ENCODE results near the gene HLCS.

Gene HLCS

GRCh38 chr21:36866419-36866818 lies 100.0 kb downstream of the HLCS start:
- no peaks in the 10 kb centered on the region for H3K36me3 ChIP-seq (ENCODE audit: insufficient read depth, low read length)
- H3K4me1 ChIP-seq (ENCODE audit: insufficient read depth, low read length): peaks cover 5% of the 10 kb centered on the region
- H2AFZ ChIP-seq (ENCODE audit: low read depth, low read length): no peak overlapping the region
- no peaks in the 10 kb centered on the region for H3K27me3 ChIP-seq (ENCODE audit: insufficient read depth, low read length)
- peaks cover 2% of the 10 kb centered on the region for H3K9me3 ChIP-seq (ENCODE audit: low read length)
- H3K4me3 ChIP-seq (ENCODE audit: low read length): no peak overlapping the region

DNA sequence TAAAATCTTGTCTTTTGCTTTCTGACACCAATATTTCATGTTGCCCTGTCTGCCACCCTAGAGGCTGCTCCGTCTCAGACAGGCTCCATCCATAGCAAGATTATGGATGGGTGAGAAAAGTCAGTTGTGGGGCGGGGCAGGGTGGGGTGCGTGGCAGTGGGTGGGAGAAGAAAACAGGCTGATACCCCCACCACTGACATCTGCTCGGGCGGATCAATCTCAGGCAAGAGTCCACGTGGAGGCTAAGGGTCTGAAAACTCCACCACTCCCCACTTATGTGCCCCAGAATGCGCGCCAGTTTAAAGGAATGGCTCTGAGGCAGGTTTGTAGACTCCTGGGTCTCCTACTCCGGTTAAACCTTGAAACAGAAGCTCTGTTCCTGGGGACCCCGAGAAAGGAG lies 101.5 kb downstream of the HLCS start:
- Histone ChIP-seq H3K4me1 (ENCODE audit: insufficient read depth, low read length) (peaks cover 5% of the 10 kb centered on the region), H3K36me3 (ENCODE audit: insufficient read depth, low read length) (no peaks in the 10 kb centered on the region), H2AFZ (ENCODE audit: low read depth, low read length) (no peak overlapping the region), H3K27me3 (ENCODE audit: insufficient read depth, low read length) (no peaks in the 10 kb centered on the region), H3K4me3 (ENCODE audit: low read length) (no peak overlapping the region), H3K9me3 (ENCODE audit: low read length) (peaks cover 2% of the 10 kb centered on the region)

GRCh38 chr21:36863260-36863659 lies 103.2 kb downstream of the HLCS start:
- Histone ChIP-seq H3K36me3 (ENCODE audit: insufficient read depth, low read length) (no peaks in the 10 kb centered on the region), H3K27me3 (ENCODE audit: insufficient read depth, low read length) (no peaks in the 10 kb centered on the region), H3K4me1 (ENCODE audit: insufficient read depth, low read length) (peaks cover 5% of the 10 kb centered on the region), H3K4me3 (ENCODE audit: low read length) (no peak overlapping the region), H3K9me3 (ENCODE audit: low read length) (no peaks in the 10 kb centered on the region), H2AFZ (ENCODE audit: low read depth, low read length) (no peak overlapping the region)

DNA sequence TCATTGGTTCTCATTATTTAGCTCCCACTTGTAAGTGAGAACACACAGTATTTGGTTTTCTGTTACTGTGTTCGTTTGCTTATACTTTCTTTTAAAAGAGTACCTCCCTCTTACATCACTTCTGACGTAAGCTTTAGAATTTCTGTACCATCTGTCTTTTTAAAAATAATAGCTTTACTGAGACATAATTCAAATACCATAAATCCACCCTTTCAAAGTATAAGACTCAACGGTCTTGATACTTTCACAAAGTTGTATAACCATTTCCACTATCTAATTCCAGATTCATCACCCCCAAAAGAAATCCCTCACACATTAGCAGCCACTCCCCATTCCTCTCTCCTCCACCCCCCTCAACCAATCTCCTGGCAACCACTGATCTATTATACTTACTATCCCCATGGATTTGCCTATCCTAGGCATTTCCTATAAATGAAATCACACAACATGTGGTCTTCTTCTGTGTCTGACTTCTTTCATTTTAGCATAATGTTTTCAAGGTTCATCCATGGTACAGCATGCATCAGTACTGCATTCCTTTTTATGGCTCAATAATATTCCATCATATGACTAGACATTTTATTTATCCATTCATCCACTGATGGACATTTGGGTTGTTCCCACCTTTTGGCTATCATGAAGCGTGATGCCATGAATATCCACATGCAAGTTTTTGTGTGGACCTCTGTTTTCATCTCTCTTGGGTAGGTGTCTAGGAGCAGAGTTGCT lies 104.7 kb downstream of the HLCS start:
- H3K4me1 ChIP-seq (ENCODE audit: insufficient read depth, low read length): peaks cover 5% of the 10 kb centered on the region
- H3K9me3 ChIP-seq (ENCODE audit: low read length): no peaks in the 10 kb centered on the region
- no peaks in the 10 kb centered on the region for H3K27me3 ChIP-seq (ENCODE audit: insufficient read depth, low read length)
- H3K4me3 ChIP-seq (ENCODE audit: low read length): no peak overlapping the region
- H2AFZ ChIP-seq (ENCODE audit: low read depth, low read length): no peak overlapping the region
- H3K36me3 ChIP-seq (ENCODE audit: insufficient read depth, low read length): no peaks in the 10 kb centered on the region

- Histone ChIP-seq H2AFZ (ENCODE audit: low read depth, low read length) (no peak overlapping the region), H3K36me3 (ENCODE audit: insufficient read depth, low read length) (no peaks in the 10 kb centered on the region), H3K9me3 (ENCODE audit: low read length) (no peaks in the 10 kb centered on the region), H3K27me3 (ENCODE audit: insufficient read depth, low read length) (no peaks in the 10 kb centered on the region), H3K4me3 (ENCODE audit: low read length) (no peak overlapping the region), H3K4me1 (ENCODE audit: insufficient read depth, low read length) (peaks cover 5% of the 10 kb centered on the region)
These were observed 105.5 kb downstream of the HLCS start for GRCh38 chr21:36860736-36861594.

DNA sequence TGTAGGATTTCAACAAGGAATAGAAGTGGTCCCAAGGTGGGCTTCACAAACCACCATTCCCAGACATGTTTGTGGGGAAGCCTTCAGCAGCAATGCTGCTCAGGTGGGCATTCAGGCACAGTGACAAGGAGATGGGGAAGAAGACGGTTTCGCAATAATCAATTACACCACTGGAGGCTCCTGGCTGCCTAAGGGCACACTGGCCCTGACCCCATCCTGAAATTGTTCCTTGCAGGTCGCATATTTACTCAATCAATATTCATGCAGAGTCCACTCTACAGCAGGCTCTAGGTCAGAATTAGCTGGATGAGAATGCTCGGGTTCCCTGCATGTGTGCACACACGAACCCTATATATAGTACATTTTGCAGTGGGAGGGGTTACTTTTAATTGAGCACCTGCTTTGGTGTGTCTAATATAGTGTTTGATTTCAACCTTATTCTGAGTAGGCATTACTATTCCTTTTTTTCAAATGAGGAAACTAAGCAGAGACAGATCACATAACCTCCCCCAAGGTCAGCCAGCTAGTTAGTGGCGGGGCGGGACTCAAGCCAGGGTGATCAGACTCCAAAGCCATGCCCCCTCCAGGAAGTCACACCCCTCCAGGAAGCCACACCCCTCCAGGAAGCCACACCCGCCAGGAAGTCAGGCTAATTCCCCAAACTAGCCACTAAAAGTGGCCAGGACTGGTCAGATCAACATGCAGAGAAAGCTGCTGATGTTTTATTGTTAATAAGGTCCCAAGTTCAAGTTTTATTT lies 106.5 kb downstream of the HLCS start:
- Histone ChIP-seq H3K4me1 (ENCODE audit: insufficient read depth, low read length) (peaks cover 5% of the 10 kb centered on the region), H3K9me3 (ENCODE audit: low read length) (no peaks in the 10 kb centered on the region), H3K27me3 (ENCODE audit: insufficient read depth, low read length) (no peaks in the 10 kb centered on the region), H2AFZ (ENCODE audit: low read depth, low read length) (no peak overlapping the region), H3K4me3 (ENCODE audit: low read length) (no peak overlapping the region), H3K36me3 (ENCODE audit: insufficient read depth, low read length) (no peaks in the 10 kb centered on the region)

GRCh38 chr21:36858320-36858957 lies 108.0 kb downstream of the HLCS start:
- H3K9me3 ChIP-seq (ENCODE audit: low read length): no peaks in the 10 kb centered on the region
- H3K36me3 ChIP-seq (ENCODE audit: insufficient read depth, low read length): no peaks in the 10 kb centered on the region
- H3K4me1 ChIP-seq (ENCODE audit: insufficient read depth, low read length): peaks cover 5% of the 10 kb centered on the region
- H3K4me3 ChIP-seq (ENCODE audit: low read length): no peak overlapping the region
- no peaks in the 10 kb centered on the region for H3K27me3 ChIP-seq (ENCODE audit: insufficient read depth, low read length)
- no peak overlapping the region for H2AFZ ChIP-seq (ENCODE audit: low read depth, low read length)

DNA sequence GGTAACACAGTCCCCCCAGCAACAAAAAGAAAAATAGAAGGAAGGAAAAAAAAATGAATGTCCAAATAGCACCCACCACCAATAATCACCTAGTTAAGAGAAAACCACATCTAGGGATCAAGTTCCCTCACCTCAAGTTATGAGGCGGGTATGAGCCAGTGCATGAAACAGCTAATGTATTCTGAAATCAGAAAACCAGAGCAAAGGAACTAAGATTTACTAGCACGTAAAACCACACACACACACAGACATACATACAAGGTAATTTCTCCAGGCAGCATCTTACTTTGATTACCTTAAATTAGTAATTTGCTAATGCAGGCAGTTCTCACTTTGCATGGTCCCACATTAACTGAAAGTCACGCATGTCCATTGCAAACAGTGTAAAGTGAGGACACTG lies 109.8 kb downstream of the HLCS start:
- H2AFZ ChIP-seq (ENCODE audit: low read depth, low read length): no peak overlapping the region
- H3K4me1 ChIP-seq (ENCODE audit: insufficient read depth, low read length): no peaks in the 10 kb centered on the region
- H3K27me3 ChIP-seq (ENCODE audit: insufficient read depth, low read length): no peaks in the 10 kb centered on the region
- no peak overlapping the region for H3K4me3 ChIP-seq (ENCODE audit: low read length)
- H3K9me3 ChIP-seq (ENCODE audit: low read length): no peaks in the 10 kb centered on the region
- no peaks in the 10 kb centered on the region for H3K36me3 ChIP-seq (ENCODE audit: insufficient read depth, low read length)

- Histone ChIP-seq H3K4me3 (ENCODE audit: low read length) (no peak overlapping the region), H3K27me3 (ENCODE audit: insufficient read depth, low read length) (no peaks in the 10 kb centered on the region), H3K9me3 (ENCODE audit: low read length) (no peaks in the 10 kb centered on the region), H3K4me1 (ENCODE audit: insufficient read depth, low read length) (peaks cover 4% of the 10 kb centered on the region), H2AFZ (ENCODE audit: low read depth, low read length) (no peak overlapping the region), H3K36me3 (ENCODE audit: insufficient read depth, low read length) (no peaks in the 10 kb centered on the region)
These were observed 112.1 kb downstream of the HLCS start for GRCh38 chr21:36854391-36854790.

DNA sequence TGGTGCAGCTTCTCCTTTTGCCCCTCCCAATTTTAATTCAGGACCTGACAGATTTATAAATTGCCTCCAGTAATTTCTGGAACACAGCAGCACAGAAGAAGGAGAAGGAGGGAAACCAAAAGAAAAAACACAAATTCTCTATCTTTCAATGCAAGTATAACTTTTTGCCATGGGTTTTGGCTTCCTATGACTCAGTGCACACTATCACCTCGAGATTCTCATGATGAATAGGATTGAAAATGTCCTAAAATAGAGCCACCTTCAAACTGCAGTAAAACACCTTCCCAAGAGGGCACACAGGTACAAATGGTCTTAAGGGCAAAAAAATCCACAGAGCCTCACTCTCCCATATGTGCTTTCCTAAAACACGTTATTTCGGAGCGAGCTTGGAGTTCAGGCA lies 113.6 kb downstream of the HLCS start:
- no peaks in the 10 kb centered on the region for H3K36me3 ChIP-seq (ENCODE audit: insufficient read depth, low read length)
- no peaks in the 10 kb centered on the region for H3K9me3 ChIP-seq (ENCODE audit: low read length)
- no peaks in the 10 kb centered on the region for H3K27me3 ChIP-seq (ENCODE audit: insufficient read depth, low read length)
- no peak overlapping the region for H3K4me3 ChIP-seq (ENCODE audit: low read length)
- peaks cover 4% of the 10 kb centered on the region for H3K4me1 ChIP-seq (ENCODE audit: insufficient read depth, low read length)
- no peak overlapping the region for H2AFZ ChIP-seq (ENCODE audit: low read depth, low read length)

- Histone ChIP-seq H3K36me3 (ENCODE audit: insufficient read depth, low read length) (no peaks in the 10 kb centered on the region), H3K4me3 (ENCODE audit: low read length) (no peak overlapping the region), H2AFZ (ENCODE audit: low read depth, low read length) (no peak overlapping the region), H3K9me3 (ENCODE audit: low read length) (no peaks in the 10 kb centered on the region), H3K27me3 (ENCODE audit: insufficient read depth, low read length) (no peaks in the 10 kb centered on the region), H3K4me1 (ENCODE audit: insufficient read depth, low read length) (peaks cover 4% of the 10 kb centered on the region)
These were observed 114.2 kb downstream of the HLCS start for GRCh38 chr21:36852293-36852692.

DNA sequence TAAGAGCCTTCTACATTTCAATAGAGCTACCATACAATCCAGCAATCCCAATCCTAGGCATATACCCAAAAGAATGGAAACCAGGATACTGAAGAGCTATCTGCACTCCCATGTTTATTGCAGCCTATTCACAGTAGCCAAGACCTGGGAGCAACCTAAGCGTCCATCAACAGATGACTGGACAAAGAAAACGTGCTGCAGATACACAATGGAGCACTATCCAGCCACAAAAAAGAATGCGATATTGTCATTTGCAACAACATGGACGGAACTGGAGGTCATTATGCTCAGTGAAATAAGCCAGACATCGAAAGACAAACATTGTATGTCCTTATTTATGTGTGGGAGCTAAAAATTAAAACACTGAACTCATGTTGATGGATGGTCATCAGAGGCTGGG lies 115.3 kb downstream of the HLCS start:
- no peaks in the 10 kb centered on the region for H3K36me3 ChIP-seq (ENCODE audit: insufficient read depth, low read length)
- no peaks in the 10 kb centered on the region for H3K9me3 ChIP-seq (ENCODE audit: low read length)
- no peak overlapping the region for H3K4me3 ChIP-seq (ENCODE audit: low read length)
- peaks cover 4% of the 10 kb centered on the region for H3K4me1 ChIP-seq (ENCODE audit: insufficient read depth, low read length)
- H3K27me3 ChIP-seq (ENCODE audit: insufficient read depth, low read length): no peaks in the 10 kb centered on the region
- H2AFZ ChIP-seq (ENCODE audit: low read depth, low read length): no peak overlapping the region

GRCh38 chr21:36850372-36850771 lies 116.1 kb downstream of the HLCS start:
- H3K9me3 ChIP-seq (ENCODE audit: low read length): no peaks in the 10 kb centered on the region
- H3K4me3 ChIP-seq (ENCODE audit: low read length): no peak overlapping the region
- no peaks in the 10 kb centered on the region for H3K27me3 ChIP-seq (ENCODE audit: insufficient read depth, low read length)
- H3K4me1 ChIP-seq (ENCODE audit: insufficient read depth, low read length): peaks cover 4% of the 10 kb centered on the region
- no peaks in the 10 kb centered on the region for H3K36me3 ChIP-seq (ENCODE audit: insufficient read depth, low read length)
- H2AFZ ChIP-seq (ENCODE audit: low read depth, low read length): no peak overlapping the region

Measured in neuron (in vitro differentiated cells).